ENCODE measurements around the gene PNMA1.

DNA sequence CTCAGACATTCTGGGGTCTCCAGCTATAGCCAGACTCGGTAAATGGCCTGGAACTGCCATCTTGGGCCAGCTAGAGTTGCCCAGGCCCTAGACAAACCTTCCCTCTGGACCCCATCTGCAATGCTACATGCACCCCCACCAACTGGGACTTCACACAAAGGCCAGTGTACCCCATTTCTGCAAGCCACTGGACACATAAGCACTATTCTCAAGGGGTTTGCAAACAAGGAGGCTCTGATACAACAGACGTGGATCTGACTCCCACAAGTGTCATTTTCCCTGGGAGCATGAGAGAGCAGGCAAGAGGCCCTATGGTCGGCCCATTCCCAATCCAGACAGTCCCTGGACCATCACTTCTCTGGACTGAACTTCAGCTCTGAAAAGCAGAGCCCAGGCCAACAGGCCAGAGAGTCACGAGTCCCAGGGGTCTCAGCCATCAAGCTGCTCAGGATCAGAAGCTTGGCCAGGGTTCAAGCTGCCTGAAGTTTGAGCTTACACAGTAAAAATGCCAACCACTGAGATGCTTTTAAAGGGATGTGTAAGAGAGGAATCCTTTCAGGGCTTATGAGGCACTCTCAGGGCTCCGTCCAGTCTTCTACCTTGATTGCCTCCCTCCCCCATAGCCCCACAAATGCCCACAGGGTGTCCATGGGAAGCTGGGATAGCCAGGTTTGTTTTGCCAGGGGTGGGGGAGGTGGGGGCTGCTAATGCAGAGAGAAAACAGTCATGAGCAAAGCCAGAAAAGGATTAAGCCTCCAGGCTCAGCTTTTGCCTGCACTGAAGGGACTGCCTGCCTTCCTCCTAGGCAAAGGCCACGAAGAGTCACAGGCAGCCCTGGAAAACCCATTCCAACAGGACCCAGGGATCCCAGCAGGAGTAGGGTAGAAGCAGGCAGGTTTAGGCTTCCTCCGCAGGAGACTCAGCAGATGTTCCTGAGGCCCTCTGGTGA, 31.7 kb upstream of the PNMA1 start:
- TF ChIP-seq, protein P1, sequence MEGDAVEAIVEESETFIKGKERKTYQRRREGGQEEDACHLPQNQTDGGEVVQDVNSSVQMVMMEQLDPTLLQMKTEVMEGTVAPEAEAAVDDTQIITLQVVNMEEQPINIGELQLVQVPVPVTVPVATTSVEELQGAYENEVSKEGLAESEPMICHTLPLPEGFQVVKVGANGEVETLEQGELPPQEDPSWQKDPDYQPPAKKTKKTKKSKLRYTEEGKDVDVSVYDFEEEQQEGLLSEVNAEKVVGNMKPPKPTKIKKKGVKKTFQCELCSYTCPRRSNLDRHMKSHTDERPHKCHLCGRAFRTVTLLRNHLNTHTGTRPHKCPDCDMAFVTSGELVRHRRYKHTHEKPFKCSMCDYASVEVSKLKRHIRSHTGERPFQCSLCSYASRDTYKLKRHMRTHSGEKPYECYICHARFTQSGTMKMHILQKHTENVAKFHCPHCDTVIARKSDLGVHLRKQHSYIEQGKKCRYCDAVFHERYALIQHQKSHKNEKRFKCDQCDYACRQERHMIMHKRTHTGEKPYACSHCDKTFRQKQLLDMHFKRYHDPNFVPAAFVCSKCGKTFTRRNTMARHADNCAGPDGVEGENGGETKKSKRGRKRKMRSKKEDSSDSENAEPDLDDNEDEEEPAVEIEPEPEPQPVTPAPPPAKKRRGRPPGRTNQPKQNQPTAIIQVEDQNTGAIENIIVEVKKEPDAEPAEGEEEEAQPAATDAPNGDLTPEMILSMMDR (IDR thresholded peaks at IDR 0.05; ENCODE audit: low read depth, low read length) = no peak
- TF ChIP-seq EZH2phosphoT487 (IDR thresholded peaks at IDR 0.05; ENCODE audit: low read depth) = no peak

All from OCI-LY3 (cell line).